ENCODE results near the gene VEGFD. TPM values are rescaled to one million over a fixed set of nuclear protein-coding genes. Genes with fewer than 3 reads are reported as not detected.

The VEGFD gene
- total and polyA plus RNA-seq, 10 donors, result 0.52 to 4.4 (median 1.0) TPM

- no peak overlapping the region for H3K4me3 ChIP-seq
- peaks cover 0 to 10% (median 0%) of the 10 kb centered on the region in 6 donors for H3K4me1 ChIP-seq
- H3K9me3 ChIP-seq, result peaks cover 0 to under 1% (median 0%) of the 10 kb centered on the region in 8 donors
- peaks cover 0 to 17% (median 0%) of the 10 kb centered on the region in 7 donors for H3K27me3 ChIP-seq (replicated peaks in 1 of 7)
- DNase-seq, result no peak
- TF ChIP-seq POLR2A (IDR thresholded peaks at IDR 0.05) (no peak), POLR2AphosphoS5 (IDR thresholded peaks at IDR 0.05) (no peak), CTCF (IDR thresholded peaks at IDR 0.05 in 8 of 11, conservative IDR thresholded peaks at IDR 0.05 in 3 of 11) (no peak)
- WGBS, 5 donors, result 59 to 69% (median 64%) methylated on average over 8 of the region's 8 CpGs
- H3K27ac ChIP-seq, result no peak overlapping the region
- no peaks in the 10 kb centered on the region for H3K36me3 ChIP-seq
- intact Hi-C loops (cut with DNase I; ENCODE audit: low total_unique reads), result loop anchor here (10.0 kb wide), 1 partner anchor 114 kb away; no protein-coding TSS in a partner anchor
These were observed 33.8 kb downstream of the VEGFD start for GRCh38 chrX:15350329-15350996.

GRCh38 chrX:15349046-15349445, 35.2 kb downstream of the VEGFD start:
- 20 to 37% (median 28%) methylated on average over 2 of the region's 2 CpGs for WGBS, 5 donors

GRCh38 chrX:15345976-15346375, 38.2 kb downstream of the VEGFD start:
- 72 to 87% (median 86%) methylated on average over 2 to 3 of the region's 3 CpGs for WGBS, 5 donors
- TF ChIP-seq POLR2A (IDR thresholded peaks at IDR 0.05) (no peak), CTCF (IDR thresholded peaks at IDR 0.05 in 8 of 11, conservative IDR thresholded peaks at IDR 0.05 in 3 of 11) (no peak)
- Histone ChIP-seq H3K9me3 (no peaks in the 10 kb centered on the region), H3K27ac (no peak overlapping the region), H3K4me1 (peaks cover 0 to 10% (median 0%) of the 10 kb centered on the region in 6 donors), H3K27me3 (replicated peaks in 1 of 7) (peaks cover 0 to 23% (median 0%) of the 10 kb centered on the region in 7 donors), H3K4me3 (no peak overlapping the region), H3K36me3 (no peaks in the 10 kb centered on the region)
- intact Hi-C loops (cut with DNase I; ENCODE audit: low total_unique reads), result no loop called here
- no peak for DNase-seq

More at GRCh38 chrX:15349046-15349445, 35.2 kb downstream of the VEGFD start:
- no peak for DNase-seq
- Histone ChIP-seq H3K27me3 (replicated peaks in 1 of 7) (peaks cover 0 to 17% (median 0%) of the 10 kb centered on the region in 7 donors), H3K4me1 (peaks cover 0 to 10% (median 0%) of the 10 kb centered on the region in 6 donors), H3K4me3 (no peak overlapping the region), H3K27ac (no peak overlapping the region), H3K9me3 (no peaks in the 10 kb centered on the region), H3K36me3 (no peaks in the 10 kb centered on the region)
- TF ChIP-seq POLR2AphosphoS5 (IDR thresholded peaks at IDR 0.05) (no peak), CTCF (IDR thresholded peaks at IDR 0.05 in 8 of 11, conservative IDR thresholded peaks at IDR 0.05 in 3 of 11) (peak in 5 of 11 experiments; percentile 30 to 44 (median 36))
- intact Hi-C loops (cut with DNase I; ENCODE audit: low total_unique reads), result no loop called here

- intact Hi-C loops (cut with DNase I; ENCODE audit: low total_unique reads), result no loop called here
- Histone ChIP-seq H3K27ac (peak overlapping the region in 4 of 8 donors; percentile 26 to 61 (median 28)), H3K4me3 (no peak overlapping the region), H3K4me1 (peaks cover 0 to under 1% (median 0%) of the 10 kb centered on the region in 6 donors), H3K27me3 (replicated peaks in 1 of 7) (peaks cover 0 to 25% (median 0%) of the 10 kb centered on the region in 7 donors), H3K36me3 (no peaks in the 10 kb centered on the region), H3K9me3 (no peaks in the 10 kb centered on the region)
- TF ChIP-seq CTCF (IDR thresholded peaks at IDR 0.05 in 8 of 11, conservative IDR thresholded peaks at IDR 0.05 in 3 of 11) (no peak), POLR2AphosphoS5 (IDR thresholded peaks at IDR 0.05) (no peak), POLR2A (IDR thresholded peaks at IDR 0.05) (no peak)
- DNase-seq, result no peak
These were observed 40.1 kb downstream of the VEGFD start for GRCh38 chrX:15344106-15344505.

All from spleen (tissue), 11 donors.